Activated naive CD8-positive, alpha-beta T cell (primary cell): ENCODE measurements around the gene AJM1.
"Not testable (repeated sequence)": the region's sequence is repeated elsewhere in the genome, so short reads cannot be mapped to it uniquely, and the experiment has no call there.

Experiments used
- H3K27ac Mint-ChIP-seq: one replicate; pipeline ENCODE4 v1.8.0; 2021; ENCODE audit warnings: mixed read lengths
- H3K27me3 Mint-ChIP-seq: one replicate; pipeline ENCODE4 v1.8.0; 2021; ENCODE audit warnings: mixed read lengths
- H3K36me3 Mint-ChIP-seq: one replicate; pipeline ENCODE4 v1.8.0; 2021; ENCODE audit warnings: mixed read lengths
- H3K4me1 Mint-ChIP-seq: one replicate; pipeline ENCODE4 v1.8.0; 2021; ENCODE audit warnings: low read depth, mixed read lengths
- H3K4me3 Mint-ChIP-seq: one replicate; pipeline ENCODE4 v1.8.0; 2021; ENCODE audit warnings: mild to moderate bottlenecking, mixed read lengths
- H3K9me3 Mint-ChIP-seq: one replicate; pipeline ENCODE4 v1.8.0; 2021; ENCODE audit warnings: low read depth, mixed read lengths

AJM1 gene

DNA sequence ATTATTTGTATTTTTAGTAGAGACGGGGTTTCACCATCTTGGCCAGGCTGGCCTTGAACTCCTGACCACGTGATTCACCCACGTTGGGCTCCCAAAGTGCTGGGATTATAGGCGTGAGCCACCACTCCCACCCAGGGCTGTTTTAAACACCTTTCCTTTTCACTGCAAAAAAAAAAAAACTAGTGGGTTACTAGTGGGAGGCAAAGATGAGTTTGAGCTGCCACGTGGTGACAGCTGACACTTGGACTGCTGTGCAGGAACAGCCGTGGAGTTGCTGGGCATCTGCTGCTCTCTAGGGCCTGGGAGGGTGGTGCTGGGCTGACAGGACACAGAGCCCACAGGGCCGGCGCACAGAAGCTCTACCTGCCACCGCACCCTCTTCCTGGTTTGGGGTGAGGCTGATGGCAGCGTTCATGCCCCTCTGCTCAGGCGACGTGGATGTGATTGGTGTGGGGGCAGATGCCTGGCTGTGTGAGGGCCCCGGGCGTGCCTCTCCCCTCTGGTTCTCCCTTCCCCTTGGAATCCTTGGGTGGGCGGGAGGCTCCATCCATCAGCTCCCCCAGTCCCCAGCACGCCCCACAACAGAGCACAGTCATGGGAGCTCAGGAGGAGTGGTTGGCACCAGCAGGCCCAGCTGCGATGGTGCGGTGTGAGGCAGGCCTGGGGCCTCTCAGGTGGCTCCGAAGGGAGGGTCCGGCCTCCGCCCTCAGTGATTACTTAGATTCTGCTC, 17.6 kb upstream of the AJM1 start:
- H3K4me3 Mint-ChIP-seq, result no peak overlapping the region
- no peaks in the 10 kb centered on the region for H3K36me3 Mint-ChIP-seq
- H3K27ac Mint-ChIP-seq, result no peak overlapping the region
- H3K9me3 Mint-ChIP-seq, result no peaks in the 10 kb centered on the region
- H3K4me1 Mint-ChIP-seq, result peaks cover 4% of the 10 kb centered on the region
- H3K27me3 Mint-ChIP-seq, result no peaks in the 10 kb centered on the region

DNA sequence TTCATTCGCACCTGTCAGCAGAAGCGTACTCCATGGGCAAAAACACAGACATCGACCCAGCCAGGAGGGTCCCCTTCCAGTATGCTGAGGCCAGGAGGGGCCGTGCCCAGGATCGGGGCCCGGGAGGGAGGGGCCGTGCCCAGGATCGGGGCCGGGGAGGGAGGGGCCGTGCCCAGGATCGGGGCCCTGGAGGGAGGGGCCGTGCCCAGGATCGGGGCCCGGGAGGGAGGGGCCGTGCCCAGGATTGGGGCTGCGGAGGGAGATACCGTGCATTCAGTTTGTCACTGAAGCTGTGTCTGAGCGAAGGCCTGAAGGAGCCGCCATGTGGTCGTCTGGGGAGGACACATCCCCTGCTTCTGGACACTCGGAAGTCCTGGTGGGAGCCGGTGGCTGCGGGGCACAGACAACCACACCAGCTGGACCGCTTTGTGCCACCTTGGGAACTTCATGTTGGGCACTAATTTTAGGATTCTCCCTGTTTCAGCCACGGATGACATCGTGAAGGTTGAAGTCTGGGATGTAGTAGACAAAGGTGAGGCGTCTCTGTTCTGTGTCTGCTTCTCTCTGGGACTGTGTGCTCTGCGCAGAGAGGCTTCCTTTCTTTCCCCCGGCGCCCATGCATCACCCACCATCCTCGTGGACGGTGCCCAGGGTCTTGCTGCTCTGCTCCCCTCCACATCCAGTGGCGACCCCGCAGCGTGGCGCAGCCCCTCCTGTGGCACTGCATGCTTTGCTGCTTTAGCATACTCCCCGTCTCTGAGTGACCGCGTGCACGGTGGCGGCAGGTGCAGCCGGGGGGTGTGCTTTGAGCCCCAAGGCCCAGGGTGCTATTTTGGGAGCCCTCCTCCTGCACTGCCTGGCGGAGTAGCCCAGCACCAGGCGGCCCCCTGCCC, 16.7 kb upstream of the AJM1 start:
- no peak overlapping the region for H3K4me3 Mint-ChIP-seq

DNA sequence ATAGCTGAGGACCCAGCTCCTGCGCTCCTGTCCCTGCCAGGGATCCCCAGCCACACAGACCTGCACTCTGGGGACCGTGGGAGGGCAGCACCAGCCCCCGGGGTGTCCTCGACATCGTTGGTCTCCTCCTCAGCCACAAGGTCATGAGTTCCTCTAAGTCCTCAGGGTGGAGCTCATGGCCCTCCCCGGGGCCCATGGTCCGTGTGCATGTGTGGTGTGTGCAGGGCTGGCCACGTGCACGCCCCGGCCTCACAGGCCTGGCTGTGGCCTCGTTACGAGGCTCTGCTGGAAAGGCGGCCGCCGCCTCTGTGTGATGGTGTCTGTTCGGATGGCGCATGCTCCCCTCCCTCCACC, 16.1 kb upstream of the AJM1 start:
- H3K4me3 Mint-ChIP-seq, result no peak overlapping the region
- H3K4me1 Mint-ChIP-seq, result no peaks in the 10 kb centered on the region
- no peaks in the 10 kb centered on the region for H3K9me3 Mint-ChIP-seq
- no peak overlapping the region for H3K27ac Mint-ChIP-seq
- H3K27me3 Mint-ChIP-seq, result no peaks in the 10 kb centered on the region
- no peaks in the 10 kb centered on the region for H3K36me3 Mint-ChIP-seq

More for the DNA sequence above, 16.7 kb upstream of the AJM1 start:
- H3K27me3 Mint-ChIP-seq, result no peaks in the 10 kb centered on the region
- no peaks in the 10 kb centered on the region for H3K9me3 Mint-ChIP-seq
- peaks cover 4% of the 10 kb centered on the region for H3K4me1 Mint-ChIP-seq
- H3K36me3 Mint-ChIP-seq, result no peaks in the 10 kb centered on the region
- no peak overlapping the region for H3K27ac Mint-ChIP-seq

DNA sequence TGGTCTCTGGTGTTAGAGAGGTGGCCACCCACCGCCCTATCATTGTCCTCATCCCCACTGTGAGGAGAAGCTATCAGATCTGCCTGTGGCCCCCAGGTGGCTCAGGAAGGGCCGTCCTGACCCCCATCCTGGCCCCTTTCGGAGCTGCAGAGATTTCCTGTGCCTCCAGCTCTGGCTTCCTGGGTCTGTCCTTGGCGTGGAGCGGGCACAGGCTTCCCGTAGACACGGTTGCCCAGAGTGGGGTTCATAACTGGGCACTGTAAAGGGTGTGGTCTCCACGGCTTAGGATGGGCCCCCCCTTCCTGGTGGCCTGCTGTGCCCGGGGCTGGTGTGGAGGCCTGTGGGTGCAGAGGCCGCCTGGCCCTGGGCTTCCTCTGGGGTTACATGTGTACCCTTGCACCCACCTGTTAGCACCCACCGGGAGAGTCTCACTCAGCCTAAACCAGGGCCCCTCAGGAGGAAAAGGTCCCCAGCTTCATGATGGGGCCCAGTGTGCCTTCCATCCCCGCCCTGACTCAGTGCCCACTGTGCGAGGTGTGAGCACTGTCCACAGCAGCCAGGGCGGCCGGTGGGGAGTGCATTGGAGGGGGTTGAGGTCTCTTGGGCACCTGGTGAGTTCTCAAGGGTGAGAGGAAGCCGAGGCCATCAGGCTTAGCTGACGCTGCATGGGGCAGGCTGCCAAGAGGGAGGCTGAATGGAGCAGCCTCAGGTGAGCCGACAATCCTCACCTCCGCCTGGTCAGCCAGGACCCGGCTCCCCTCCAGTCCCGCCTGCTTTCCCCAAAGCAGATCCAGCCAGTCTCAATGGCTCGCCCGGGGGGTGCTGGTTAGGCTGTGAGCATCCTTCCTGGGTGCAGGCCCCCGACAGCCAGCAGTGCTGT, 15.3 kb upstream of the AJM1 start:
- H3K36me3 Mint-ChIP-seq, result no peaks in the 10 kb centered on the region
- H3K27me3 Mint-ChIP-seq, result no peaks in the 10 kb centered on the region
- no peaks in the 10 kb centered on the region for H3K4me1 Mint-ChIP-seq

DNA sequence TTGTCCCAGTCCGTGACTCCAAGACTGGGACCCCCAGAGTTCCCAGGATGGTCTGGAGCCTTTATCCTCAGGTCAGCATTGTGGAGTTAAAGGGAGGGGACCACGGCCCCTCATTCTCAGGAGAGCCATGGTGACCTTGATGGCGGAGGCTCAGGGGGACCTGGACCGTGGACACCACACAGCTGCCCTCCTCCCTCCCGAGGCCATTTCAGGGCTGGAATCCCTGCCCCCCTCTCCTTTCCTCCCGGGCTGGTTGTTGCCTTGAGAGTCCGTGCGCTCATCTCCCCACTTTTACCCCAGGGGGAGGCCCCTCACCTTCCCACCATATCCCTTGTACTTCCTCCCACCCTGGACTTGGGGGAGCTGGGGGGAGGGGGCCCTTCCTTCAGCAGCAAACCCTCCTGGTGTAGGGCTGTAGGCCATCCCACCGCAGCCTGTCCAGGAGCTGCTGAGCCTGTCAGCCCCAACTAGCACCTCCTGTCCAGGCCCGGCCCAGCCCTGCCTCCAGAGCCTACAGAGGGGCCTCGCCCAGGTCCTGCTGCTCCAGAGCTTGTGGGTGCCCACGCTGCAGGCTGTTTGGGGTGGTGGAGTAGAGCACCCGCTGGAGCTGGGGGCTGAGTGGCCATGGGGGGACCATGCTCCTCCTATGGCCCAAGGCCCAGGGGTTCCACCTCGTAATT, 14.3 kb upstream of the AJM1 start:
- no peaks in the 10 kb centered on the region for H3K36me3 Mint-ChIP-seq
- no peak overlapping the region for H3K4me3 Mint-ChIP-seq
- no peaks in the 10 kb centered on the region for H3K4me1 Mint-ChIP-seq
- H3K9me3 Mint-ChIP-seq, result no peaks in the 10 kb centered on the region
- H3K27me3 Mint-ChIP-seq, result no peaks in the 10 kb centered on the region
- H3K27ac Mint-ChIP-seq, result no peak overlapping the region

More for the DNA sequence above, 15.3 kb upstream of the AJM1 start:
- Mint-ChIP-seq H3K27ac (no peak overlapping the region), H3K4me3 (no peak overlapping the region), H3K9me3 (no peaks in the 10 kb centered on the region)

DNA sequence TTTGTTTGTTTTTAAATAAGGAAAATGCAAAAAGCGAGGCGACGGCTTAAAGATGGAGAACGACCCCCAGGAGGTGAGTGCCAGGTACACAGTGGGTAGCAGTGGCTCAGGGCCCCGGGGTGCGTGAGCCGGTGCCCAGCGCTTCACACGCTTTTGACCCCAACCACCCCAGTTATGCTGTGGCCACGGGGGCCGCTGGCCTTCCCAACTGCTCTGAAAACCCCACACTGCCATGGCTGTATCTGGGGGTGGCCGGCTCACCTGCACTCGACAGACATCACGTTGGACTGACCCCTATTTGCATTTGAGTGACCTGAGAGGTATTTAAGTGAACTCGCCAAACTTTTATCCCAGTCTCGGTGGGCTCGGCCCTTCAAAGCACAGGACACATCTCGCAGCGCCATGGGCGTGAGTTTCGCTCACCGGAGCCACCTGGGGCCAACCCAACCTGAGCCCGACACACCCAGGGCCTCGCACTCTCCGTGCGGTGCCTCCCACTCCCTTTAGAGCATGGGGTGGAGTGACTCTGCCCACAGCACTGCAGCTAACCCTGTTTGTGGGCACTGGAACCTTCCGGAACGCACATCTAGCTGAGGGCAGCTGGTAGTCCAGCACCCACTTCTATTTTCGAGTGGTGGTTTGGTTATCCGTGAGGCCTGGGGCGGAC, 13.7 kb upstream of the AJM1 start:
- Mint-ChIP-seq H3K27ac (no peak overlapping the region), H3K36me3 (no peaks in the 10 kb centered on the region), H3K4me1 (no peaks in the 10 kb centered on the region), H3K4me3 (no peak overlapping the region), H3K27me3 (no peaks in the 10 kb centered on the region), H3K9me3 (no peaks in the 10 kb centered on the region)

DNA sequence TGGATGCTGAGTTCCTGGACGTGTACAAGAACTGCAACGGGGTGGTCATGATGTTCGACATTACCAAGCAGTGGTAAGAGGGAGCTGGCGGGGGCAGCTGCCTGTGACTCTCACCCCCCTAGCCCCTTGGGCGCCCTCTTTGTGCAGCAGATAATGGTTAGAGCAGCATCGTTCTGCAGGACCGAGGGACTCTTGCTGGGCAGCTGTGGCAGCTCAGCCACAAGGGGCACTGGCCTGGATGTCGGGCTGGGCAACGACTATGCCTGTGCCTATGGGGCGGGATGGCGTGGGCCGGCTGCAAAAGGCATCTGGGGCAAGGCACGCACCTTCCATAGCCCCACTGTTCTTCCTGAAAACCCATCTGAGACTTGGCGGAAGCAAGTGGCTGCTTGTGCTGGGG, 12.9 kb upstream of the AJM1 start:
- Mint-ChIP-seq H3K9me3 (no peaks in the 10 kb centered on the region), H3K4me3 (no peak overlapping the region), H3K36me3 (no peaks in the 10 kb centered on the region), H3K27ac (no peak overlapping the region), H3K4me1 (no peaks in the 10 kb centered on the region), H3K27me3 (no peaks in the 10 kb centered on the region)

DNA sequence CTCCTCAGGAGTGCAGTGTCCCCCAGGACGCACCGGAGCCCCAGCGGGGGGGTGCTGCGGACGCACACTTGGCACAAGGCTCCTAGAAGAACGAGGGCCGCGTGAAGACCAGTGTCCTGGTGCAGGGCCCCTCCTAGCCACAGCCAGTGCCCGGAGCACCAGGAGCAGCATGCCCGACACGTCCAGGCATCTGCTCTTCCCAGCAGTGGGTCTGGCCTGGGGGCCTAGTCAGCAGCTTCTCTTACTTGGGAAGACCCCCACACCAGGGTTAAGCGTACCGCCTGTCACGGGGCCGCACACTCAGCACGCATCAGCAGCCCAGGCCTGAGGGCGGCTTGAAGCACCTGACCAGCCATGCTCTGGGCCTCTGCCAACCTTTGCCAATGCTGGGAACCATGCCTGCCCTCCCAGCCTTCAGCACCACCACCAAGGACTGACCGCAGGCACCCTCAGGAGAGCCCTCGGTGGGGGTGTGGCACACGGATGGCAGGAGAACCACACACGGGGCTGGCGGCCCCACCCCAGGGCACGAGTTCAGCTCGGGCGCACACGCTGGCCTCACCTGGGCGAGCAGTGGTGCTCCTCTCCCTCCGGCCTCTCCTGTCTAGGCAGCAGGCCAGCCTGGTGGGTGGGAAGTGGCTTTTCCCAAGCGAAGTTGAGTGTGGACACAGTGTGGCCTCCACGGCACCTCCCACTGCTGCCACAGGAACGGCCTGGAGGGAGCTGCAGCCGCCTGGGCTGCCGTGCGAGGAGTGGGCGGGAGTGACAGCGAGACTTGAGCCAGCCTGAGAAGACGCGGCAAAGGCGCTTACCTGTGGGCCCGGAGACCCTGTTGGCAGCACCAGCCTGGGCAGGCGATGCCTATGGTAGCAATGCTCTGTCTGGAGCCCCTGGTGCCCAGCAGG, 12.0 kb upstream of the AJM1 start:
- Mint-ChIP-seq H3K4me3 (no peak overlapping the region), H3K27me3 (no peaks in the 10 kb centered on the region), H3K4me1 (no peaks in the 10 kb centered on the region), H3K27ac (no peak overlapping the region), H3K36me3 (no peaks in the 10 kb centered on the region), H3K9me3 (no peaks in the 10 kb centered on the region)

DNA sequence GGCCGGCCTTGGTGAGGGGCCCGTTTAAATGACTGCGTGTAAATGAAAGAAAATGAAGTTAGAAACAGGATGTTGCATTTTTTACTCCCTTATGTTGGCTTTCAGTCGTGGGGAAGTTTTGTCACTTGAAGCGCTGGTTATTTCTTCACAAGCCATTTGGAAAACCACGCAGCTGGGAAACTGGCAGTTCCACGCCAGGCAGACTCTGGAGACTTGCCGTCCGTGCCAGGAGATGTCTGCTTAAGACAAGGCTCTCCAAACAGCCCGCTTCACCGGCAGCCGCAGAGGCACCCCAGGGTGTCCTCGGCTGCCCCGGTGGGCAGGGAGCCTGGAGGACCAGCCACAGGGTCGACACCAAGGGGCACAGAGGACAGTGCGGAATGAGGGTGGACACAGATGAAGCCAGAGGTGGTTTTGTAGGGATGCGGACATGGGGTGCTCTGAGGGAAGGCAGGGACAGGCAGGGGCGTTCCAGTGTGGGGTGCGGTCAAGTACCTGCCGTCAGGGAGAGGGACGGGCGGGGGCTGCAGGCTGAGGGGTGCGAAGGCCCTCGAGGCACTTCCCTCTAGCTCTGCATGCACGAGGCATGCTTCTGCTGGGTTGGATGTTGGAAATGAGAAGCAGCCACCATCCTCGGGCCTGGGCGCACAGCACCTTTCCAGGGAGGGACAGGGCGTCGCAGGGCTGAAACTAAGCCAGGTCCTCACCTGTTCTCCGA, 11.1 kb upstream of the AJM1 start:
- Mint-ChIP-seq H3K9me3 (no peaks in the 10 kb centered on the region), H3K27me3 (no peaks in the 10 kb centered on the region), H3K4me3 (no peak overlapping the region)

DNA sequence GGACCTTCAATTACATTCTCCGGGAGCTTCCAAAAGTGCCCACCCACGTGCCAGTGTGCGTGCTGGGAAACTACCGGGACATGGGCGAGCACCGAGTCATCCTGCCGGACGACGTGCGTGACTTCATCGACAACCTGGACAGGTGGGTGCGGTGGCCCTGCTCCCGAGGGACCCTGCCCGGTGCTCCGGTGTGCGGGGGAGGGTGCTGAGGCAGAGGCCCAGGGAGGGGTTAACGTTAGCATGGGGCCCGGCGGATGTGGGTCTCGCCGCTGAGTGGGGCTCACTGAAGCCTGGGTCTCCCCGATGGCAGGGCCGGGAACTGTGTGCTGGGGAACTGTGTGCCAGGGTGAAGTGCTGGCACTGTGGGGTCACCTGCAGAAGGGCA, 10.6 kb upstream of the AJM1 start:
- Mint-ChIP-seq H3K27me3 (no peaks in the 10 kb centered on the region), H3K4me1 (no peaks in the 10 kb centered on the region), H3K27ac (no peak overlapping the region), H3K36me3 (no peaks in the 10 kb centered on the region), H3K4me3 (no peak overlapping the region), H3K9me3 (no peaks in the 10 kb centered on the region)

More for the DNA sequence above, 11.1 kb upstream of the AJM1 start:
- H3K27ac Mint-ChIP-seq, result no peak overlapping the region
- H3K4me1 Mint-ChIP-seq, result no peaks in the 10 kb centered on the region
- no peaks in the 10 kb centered on the region for H3K36me3 Mint-ChIP-seq

DNA sequence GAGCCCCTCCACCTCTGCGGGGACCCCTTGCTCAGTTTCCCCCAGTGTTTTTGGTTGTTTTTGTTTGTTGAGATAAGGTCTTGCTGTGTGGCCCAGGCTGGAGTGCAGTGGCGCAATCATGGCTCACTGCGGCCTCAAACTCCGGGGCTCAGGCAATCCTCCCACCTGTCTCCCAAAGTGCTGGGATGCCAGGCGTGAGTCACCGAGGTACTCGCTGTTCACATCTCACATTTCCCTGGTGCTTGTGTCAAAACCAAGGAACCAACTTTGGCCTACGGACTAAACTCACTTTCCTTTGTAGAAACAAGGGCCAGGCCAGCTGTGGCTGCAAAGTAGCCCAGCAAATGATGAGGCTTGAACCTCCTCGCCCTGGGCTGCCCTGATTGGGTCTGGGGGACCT, 9.7 kb upstream of the AJM1 start:
- H3K27me3 Mint-ChIP-seq, result no peaks in the 10 kb centered on the region
- H3K27ac Mint-ChIP-seq, result no peak overlapping the region
- no peaks in the 10 kb centered on the region for H3K4me1 Mint-ChIP-seq
- H3K9me3 Mint-ChIP-seq, result no peaks in the 10 kb centered on the region
- H3K4me3 Mint-ChIP-seq, result no peak overlapping the region
- H3K36me3 Mint-ChIP-seq, result no peaks in the 10 kb centered on the region

DNA sequence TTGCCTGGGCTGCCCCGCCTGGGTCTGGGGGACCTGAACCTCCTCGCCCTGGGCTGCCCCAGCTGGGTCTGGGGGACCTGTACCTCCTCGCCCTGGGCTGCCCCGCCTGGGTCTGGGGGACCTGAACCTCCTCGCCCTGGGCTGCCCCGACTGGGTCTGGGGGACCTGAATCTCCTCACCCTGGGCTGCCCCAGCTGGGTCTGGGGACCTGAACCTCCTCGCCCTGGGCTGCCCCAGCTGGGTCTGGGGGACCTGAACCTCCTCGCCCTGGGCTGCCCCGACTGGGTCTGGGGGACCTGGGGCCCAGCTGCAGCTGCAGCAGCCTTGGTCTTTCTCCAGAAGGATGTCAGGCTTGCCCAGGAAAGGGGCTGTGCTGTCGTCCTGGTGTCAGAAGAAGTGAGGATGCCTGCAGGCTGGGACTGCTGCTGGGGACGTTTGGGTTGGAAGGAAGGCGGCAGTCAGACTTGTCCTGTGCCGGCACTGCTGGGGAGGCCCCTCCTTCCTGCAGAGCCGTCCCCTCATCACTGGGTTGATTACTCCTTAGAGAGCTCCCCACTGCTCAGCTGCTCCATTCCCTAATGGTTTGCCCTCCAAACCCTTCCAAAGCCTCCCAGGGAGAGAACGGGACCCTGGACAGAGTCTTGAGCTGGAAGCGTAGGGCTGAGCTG, 8.8 kb upstream of the AJM1 start:
- not testable (repeated sequence) for H3K27me3 Mint-ChIP-seq

More for the DNA sequence above, 8.8 kb upstream of the AJM1 start:
- H3K4me1 Mint-ChIP-seq, H3K4me3 Mint-ChIP-seq, H3K9me3 Mint-ChIP-seq, H3K36me3 Mint-ChIP-seq, H3K27ac Mint-ChIP-seq: not testable (repeated sequence)
